Skin epidermis (tissue), 12 donors: ENCODE results near the gene SPRED2.

Experiments
- H3K27ac ChIP-seq, 21 experiments: fragments of 200-600 bp; sonication (generic) in 11 of 21; one replicate each; pipeline ENCODE4 v1.5.0; 2020; ENCODE audit warnings: mild to moderate bottlenecking in 3 of 21, inconsistent platforms in 2 of 21, moderate library complexity in 2 of 21
- H3K4me3 ChIP-seq, 7 experiments: fragments of 200-600 bp; sonication (generic) in 2 of 7; one replicate each; pipeline ENCODE4 v1.5.0; 2020; ENCODE audit warnings: inconsistent platforms in 2 of 7, mild to moderate bottlenecking in 2 of 7, moderate library complexity in 1 of 7

Gene SPRED2

GRCh38 chr2:65373365-65373918, 59.0 kb downstream of the SPRED2 start:
- Histone ChIP-seq H3K27ac (peak overlapping the region in 1 of 21 experiments; percentile 21), H3K4me3 (no peak overlapping the region)

GRCh38 chr2:65372619-65373018, 59.8 kb downstream of the SPRED2 start:
- Histone ChIP-seq H3K4me3 (no peak overlapping the region), H3K27ac (peak overlapping the region in 3 of 21 experiments; percentile 1 to 26 (median 21))

GRCh38 chr2:65371074-65371434, 61.3 kb downstream of the SPRED2 start:
- no peak overlapping the region for H3K4me3 ChIP-seq
- peak overlapping the region in 1 of 21 experiments; percentile 26 for H3K27ac ChIP-seq

GRCh38 chr2:65370387-65371073, 61.9 kb downstream of the SPRED2 start:
- Histone ChIP-seq H3K4me3 (no peak overlapping the region), H3K27ac (no peak overlapping the region)

- Histone ChIP-seq H3K4me3 (no peak overlapping the region), H3K27ac (no peak overlapping the region)
These were observed 62.4 kb downstream of the SPRED2 start for GRCh38 chr2:65369980-65370379.

GRCh38 chr2:65369574-65369973, 62.8 kb downstream of the SPRED2 start:
- H3K4me3 ChIP-seq, result no peak overlapping the region
- no peak overlapping the region for H3K27ac ChIP-seq

- Histone ChIP-seq H3K27ac (no peak overlapping the region), H3K4me3 (no peak overlapping the region)
These were observed 63.9 kb downstream of the SPRED2 start for GRCh38 chr2:65368468-65368867.

GRCh38 chr2:65367524-65367923, 64.9 kb downstream of the SPRED2 start:
- Histone ChIP-seq H3K4me3 (no peak overlapping the region), H3K27ac (peak overlapping the region in 4 of 21 experiments; percentile 15 to 49 (median 28))

GRCh38 chr2:65366595-65367125, 65.7 kb downstream of the SPRED2 start:
- H3K27ac ChIP-seq, result peak overlapping the region in 10 of 21 experiments; percentile 1 to 76 (median 49)
- H3K4me3 ChIP-seq, result no peak overlapping the region

GRCh38 chr2:65364986-65365733, 67.2 kb downstream of the SPRED2 start:
- no peak overlapping the region for H3K4me3 ChIP-seq
- peak overlapping the region in 2 of 21 experiments; percentile 43 to 68 for H3K27ac ChIP-seq

GRCh38 chr2:65363879-65364666, 68.3 kb downstream of the SPRED2 start:
- Histone ChIP-seq H3K4me3 (no peak overlapping the region), H3K27ac (no peak overlapping the region)

GRCh38 chr2:65361623-65362022, 70.8 kb downstream of the SPRED2 start:
- peak overlapping the region in 2 of 21 experiments; percentile 9 to 13 for H3K27ac ChIP-seq
- no peak overlapping the region for H3K4me3 ChIP-seq

GRCh38 chr2:65360441-65360840, 72.0 kb downstream of the SPRED2 start:
- H3K27ac ChIP-seq, result no peak overlapping the region
- H3K4me3 ChIP-seq, result no peak overlapping the region

- H3K4me3 ChIP-seq, result no peak overlapping the region
- H3K27ac ChIP-seq, result peak overlapping the region in 8 of 21 experiments; percentile 1 to 67 (median 20)
These were observed 73.6 kb downstream of the SPRED2 start for GRCh38 chr2:65358678-65359400.

GRCh38 chr2:65357959-65358294, 74.5 kb downstream of the SPRED2 start:
- peak overlapping the region in 2 of 21 experiments; percentile 1 to 54 for H3K27ac ChIP-seq
- no peak overlapping the region for H3K4me3 ChIP-seq

- Histone ChIP-seq H3K27ac (peak overlapping the region in 2 of 21 experiments; percentile 1 to 54), H3K4me3 (no peak overlapping the region)
These were observed 75.1 kb downstream of the SPRED2 start for GRCh38 chr2:65357095-65357958.

GRCh38 chr2:65355186-65355831, 77.1 kb downstream of the SPRED2 start:
- Histone ChIP-seq H3K4me3 (no peak overlapping the region), H3K27ac (no peak overlapping the region)

GRCh38 chr2:65354773-65355172, 77.6 kb downstream of the SPRED2 start:
- no peak overlapping the region for H3K27ac ChIP-seq
- H3K4me3 ChIP-seq, result no peak overlapping the region
